GM18502 (cell line): ENCODE measurements around the gene BACE1-AS.
"Not testable (repeated sequence)": the region's sequence is repeated elsewhere in the genome, so short reads cannot be mapped to it uniquely, and the experiment has no call there.

ENCODE experiments used
- ATAC-seq: cut with Tn5 transposase; IDR thresholded peaks from one replicate; pipeline ENCODE4 v1.9.1; 2021; ENCODE audit warnings: mild to moderate bottlenecking; ENCODE audit not compliant: unreplicated experiment, poor library complexity

Gene BACE1-AS

GRCh38 chr11:117290809-117291396 lies at the start of gene BACE1-AS:
TSS of gene BACE1-AS (plus strand) at chr11:117291346.
- no peak for ATAC-seq

GRCh38 chr11:117248341-117248740 lies 42.8 kb upstream of the BACE1-AS start:
- ATAC-seq, result no peak

- ATAC-seq, result no peak
Observed at GRCh38 chr11:117249571-117249970, 41.6 kb upstream of the BACE1-AS start.

- no peak for ATAC-seq
Observed at GRCh38 chr11:117251506-117251905, 39.6 kb upstream of the BACE1-AS start.

GRCh38 chr11:117255966-117256365 lies 35.2 kb upstream of the BACE1-AS start:
- no peak for ATAC-seq

GRCh38 chr11:117256573-117256972 lies 34.6 kb upstream of the BACE1-AS start:
- ATAC-seq, result no peak

GRCh38 chr11:117258576-117258975 lies 32.6 kb upstream of the BACE1-AS start:
- no peak for ATAC-seq

- no peak for ATAC-seq
Observed at GRCh38 chr11:117259417-117259816, 31.7 kb upstream of the BACE1-AS start.

GRCh38 chr11:117264624-117265323 lies 26.4 kb upstream of the BACE1-AS start:
- ATAC-seq, result not testable (repeated sequence)

- ATAC-seq, result no peak
Observed at GRCh38 chr11:117265745-117266144, 25.4 kb upstream of the BACE1-AS start.

- ATAC-seq, result no peak
Observed at GRCh38 chr11:117269856-117270255, 21.3 kb upstream of the BACE1-AS start.

GRCh38 chr11:117271208-117271607 lies 19.9 kb upstream of the BACE1-AS start:
- ATAC-seq, result no peak

GRCh38 chr11:117272175-117272574 lies 19.0 kb upstream of the BACE1-AS start:
- not testable (repeated sequence) for ATAC-seq

GRCh38 chr11:117273550-117274289 lies 17.4 kb upstream of the BACE1-AS start:
- ATAC-seq, result no peak

GRCh38 chr11:117278347-117278746 lies 12.8 kb upstream of the BACE1-AS start:
- no peak for ATAC-seq

- no peak for ATAC-seq
Observed at GRCh38 chr11:117279711-117280376, 11.3 kb upstream of the BACE1-AS start.

GRCh38 chr11:117281159-117281558 lies 10.0 kb upstream of the BACE1-AS start:
- no peak for ATAC-seq

- no peak for ATAC-seq
Observed at GRCh38 chr11:117281869-117282268, 9.3 kb upstream of the BACE1-AS start.

GRCh38 chr11:117282956-117283355 lies 8.2 kb upstream of the BACE1-AS start:
- no peak for ATAC-seq

- no peak for ATAC-seq
Observed at GRCh38 chr11:117284053-117284452, 7.1 kb upstream of the BACE1-AS start.

- no peak for ATAC-seq
Observed at GRCh38 chr11:117286588-117286987, 4.6 kb upstream of the BACE1-AS start.
